ENCODE measurements around the gene STAT5A. TPM values are rescaled to one million over a fixed set of nuclear protein-coding genes. Genes with fewer than 3 reads are reported as not detected.

The STAT5A gene
- total RNA-seq, 1 experiment from 2014 or later: 0.19 TPM

- no peaks in the 10 kb centered on the region for H3K36me3 ChIP-seq (ENCODE audit: insufficient read depth, low read length, poor library complexity, severe bottlenecking)
- no peak for DNase-seq (ENCODE audit: low spot score)
- ChIA-PET POLR2A (ENCODE audit: low non-redundant PET) (no interaction called here), CTCF (interaction anchor here (0.6 to 0.9 kb wide), 2 partner anchors 12 to 95 kb away, joined by 3 read pairs; no protein-coding TSS in a partner anchor)
- TF ChIP-seq EZH2 (IDR thresholded peaks at IDR 0.05; ENCODE audit: borderline replicate concordance, low read depth, low read length, poor library complexity, severe bottlenecking) (no peak), CTCF (conservative IDR thresholded peaks at IDR 0.05; ENCODE audit: low read depth, low read length) (no peak)
- no peaks in the 10 kb centered on the region for H3K27me3 ChIP-seq (replicated peaks; ENCODE audit: insufficient read depth, low read depth, low read length, poor library complexity)
- H3K9me3 ChIP-seq (ENCODE audit: low read depth, low read length, poor library complexity, severe bottlenecking): no peaks in the 10 kb centered on the region
- no peak overlapping the region for H3K4me3 ChIP-seq (ENCODE audit: low read depth, low read length, poor library complexity, severe bottlenecking)
- H3K27ac ChIP-seq (ENCODE audit: low read depth, low read length, poor library complexity, severe bottlenecking): no peak overlapping the region
- intact Hi-C loops (cut with micrococcal nuclease; ENCODE audit: unreplicated experiment): no loop called here
- BruUV-seq (replicated peaks): no TSS peak
- H3K4me1 ChIP-seq (ENCODE audit: insufficient read depth, low read length, poor library complexity, severe bottlenecking): peaks cover 7% of the 10 kb centered on the region
Observed at GRCh38 chr17:42308446-42308845, 20.1 kb downstream of the STAT5A start.

- DNase-seq (ENCODE audit: low spot score): no peak
- ChIA-PET CTCF (interaction anchor here (0.6 kb wide), 1 partner anchor 12 kb away, joined by 3 read pairs; no protein-coding TSS in a partner anchor), POLR2A (ENCODE audit: low non-redundant PET) (no interaction called here)
- no TSS peak for BruUV-seq (replicated peaks)
- no peak overlapping the region for H3K4me3 ChIP-seq (ENCODE audit: low read depth, low read length, poor library complexity, severe bottlenecking)
- intact Hi-C loops (cut with micrococcal nuclease; ENCODE audit: unreplicated experiment): no loop called here
- no peaks in the 10 kb centered on the region for H3K27me3 ChIP-seq (replicated peaks; ENCODE audit: insufficient read depth, low read depth, low read length, poor library complexity)
- TF ChIP-seq CTCF (conservative IDR thresholded peaks at IDR 0.05; ENCODE audit: low read depth, low read length) (no peak), EZH2 (IDR thresholded peaks at IDR 0.05; ENCODE audit: borderline replicate concordance, low read depth, low read length, poor library complexity, severe bottlenecking) (no peak)
- H3K36me3 ChIP-seq (ENCODE audit: insufficient read depth, low read length, poor library complexity, severe bottlenecking): no peaks in the 10 kb centered on the region
- H3K9me3 ChIP-seq (ENCODE audit: low read depth, low read length, poor library complexity, severe bottlenecking): no peaks in the 10 kb centered on the region
- peaks cover 7% of the 10 kb centered on the region for H3K4me1 ChIP-seq (ENCODE audit: insufficient read depth, low read length, poor library complexity, severe bottlenecking)
- no peak overlapping the region for H3K27ac ChIP-seq (ENCODE audit: low read depth, low read length, poor library complexity, severe bottlenecking)
Observed at GRCh38 chr17:42309142-42309541, 20.8 kb downstream of the STAT5A start.

- DNase-seq (ENCODE audit: low spot score): no peak
- BruUV-seq (replicated peaks): no TSS peak
- H3K27ac ChIP-seq (ENCODE audit: low read depth, low read length, poor library complexity, severe bottlenecking): no peak overlapping the region
- intact Hi-C loops (cut with micrococcal nuclease; ENCODE audit: unreplicated experiment): loop anchor here (10.0 kb wide), 1 partner anchor 215 kb away; no protein-coding TSS in a partner anchor
- TF ChIP-seq CTCF (conservative IDR thresholded peaks at IDR 0.05; ENCODE audit: low read depth, low read length) (no peak), EZH2 (IDR thresholded peaks at IDR 0.05; ENCODE audit: borderline replicate concordance, low read depth, low read length, poor library complexity, severe bottlenecking) (no peak)
- no peaks in the 10 kb centered on the region for H3K9me3 ChIP-seq (ENCODE audit: low read depth, low read length, poor library complexity, severe bottlenecking)
- H3K4me3 ChIP-seq (ENCODE audit: low read depth, low read length, poor library complexity, severe bottlenecking): no peak overlapping the region
- H3K4me1 ChIP-seq (ENCODE audit: insufficient read depth, low read length, poor library complexity, severe bottlenecking): peaks cover 7% of the 10 kb centered on the region
- ChIA-PET POLR2A (ENCODE audit: low non-redundant PET) (no interaction called here), CTCF (no interaction called here)
- H3K27me3 ChIP-seq (replicated peaks; ENCODE audit: insufficient read depth, low read depth, low read length, poor library complexity): no peaks in the 10 kb centered on the region
- H3K36me3 ChIP-seq (ENCODE audit: insufficient read depth, low read length, poor library complexity, severe bottlenecking): no peaks in the 10 kb centered on the region
Observed at GRCh38 chr17:42309986-42310786, 21.9 kb downstream of the STAT5A start.

Measured in A673 (cell line).